AG20443 (cell line): ENCODE data around the gene BLTP3A.

Experiments
- DNase-seq: peaks from one replicate; pipeline ENCODE4 v3.0.0; 2012; ENCODE audit warnings: low spot score, mixed read lengths

The BLTP3A gene

GRCh38 chr6:34829137-34829536, 37.3 kb downstream of the BLTP3A start:
- DNase-seq: no peak

DNA sequence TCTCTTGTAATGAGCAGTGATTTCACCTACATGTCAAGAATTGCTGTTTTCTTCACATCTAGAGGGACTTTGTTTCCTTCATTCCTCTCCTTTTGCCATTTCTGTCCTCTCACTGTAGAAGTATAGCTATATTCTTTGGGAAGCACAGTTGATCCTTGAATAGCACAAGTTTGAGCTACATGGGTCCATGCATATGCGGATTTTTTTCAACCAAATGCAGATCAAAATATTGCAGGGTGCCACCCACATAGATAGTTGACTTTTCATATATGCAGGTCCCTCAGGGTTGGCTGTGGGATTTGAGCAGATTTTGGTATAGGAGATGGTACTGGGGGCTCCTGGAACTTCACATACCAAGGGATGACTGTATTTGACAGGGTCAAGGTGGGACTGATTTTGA, 41.1 kb downstream of the BLTP3A start:
- DNase-seq: no peak

GRCh38 chr6:34834789-34835518, 43.1 kb downstream of the BLTP3A start:
- peak; percentile 39 for DNase-seq

- DNase-seq: no peak
These were observed 44.1 kb downstream of the BLTP3A start for GRCh38 chr6:34836008-34836407.

DNA sequence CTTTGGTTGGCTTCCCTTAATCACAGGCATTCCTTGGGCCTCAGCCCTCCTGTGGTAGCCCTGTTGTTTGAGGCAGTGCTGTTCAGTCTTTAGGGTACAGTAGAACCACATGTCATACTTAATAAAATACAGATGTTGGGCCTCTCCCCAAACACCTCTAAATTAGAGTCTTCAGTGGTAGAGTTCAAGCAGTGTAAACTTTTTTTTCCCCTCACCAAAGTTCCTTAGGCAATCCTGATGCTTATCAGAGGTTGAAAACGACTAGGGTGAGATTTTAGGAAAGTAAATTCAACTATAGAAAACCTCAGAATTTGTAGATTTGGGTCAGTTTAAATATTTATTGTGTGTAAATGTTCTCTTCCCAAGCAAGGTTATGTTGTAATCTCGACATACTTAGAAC, 44.6 kb downstream of the BLTP3A start:
- no peak for DNase-seq

DNA sequence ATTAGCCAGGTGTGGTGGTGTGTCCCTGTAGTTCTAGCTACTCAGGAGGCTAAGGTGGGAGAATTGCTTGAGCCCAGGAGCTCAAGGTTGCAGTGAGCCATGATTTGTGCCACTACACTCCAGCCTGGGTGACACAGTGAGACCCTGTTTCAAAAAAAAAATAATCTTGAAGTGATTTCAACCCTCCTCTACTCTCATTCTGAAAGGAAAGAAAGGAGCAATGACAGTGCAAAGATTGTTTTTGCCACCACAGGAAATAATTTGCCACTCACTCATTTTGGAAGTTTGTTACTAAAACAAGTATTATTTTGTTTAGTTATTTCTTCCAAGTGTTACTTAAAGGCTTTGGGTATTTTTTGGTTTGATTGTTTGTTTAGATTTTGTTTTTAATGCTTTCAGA, 45.6 kb downstream of the BLTP3A start:
- no peak for DNase-seq

DNA sequence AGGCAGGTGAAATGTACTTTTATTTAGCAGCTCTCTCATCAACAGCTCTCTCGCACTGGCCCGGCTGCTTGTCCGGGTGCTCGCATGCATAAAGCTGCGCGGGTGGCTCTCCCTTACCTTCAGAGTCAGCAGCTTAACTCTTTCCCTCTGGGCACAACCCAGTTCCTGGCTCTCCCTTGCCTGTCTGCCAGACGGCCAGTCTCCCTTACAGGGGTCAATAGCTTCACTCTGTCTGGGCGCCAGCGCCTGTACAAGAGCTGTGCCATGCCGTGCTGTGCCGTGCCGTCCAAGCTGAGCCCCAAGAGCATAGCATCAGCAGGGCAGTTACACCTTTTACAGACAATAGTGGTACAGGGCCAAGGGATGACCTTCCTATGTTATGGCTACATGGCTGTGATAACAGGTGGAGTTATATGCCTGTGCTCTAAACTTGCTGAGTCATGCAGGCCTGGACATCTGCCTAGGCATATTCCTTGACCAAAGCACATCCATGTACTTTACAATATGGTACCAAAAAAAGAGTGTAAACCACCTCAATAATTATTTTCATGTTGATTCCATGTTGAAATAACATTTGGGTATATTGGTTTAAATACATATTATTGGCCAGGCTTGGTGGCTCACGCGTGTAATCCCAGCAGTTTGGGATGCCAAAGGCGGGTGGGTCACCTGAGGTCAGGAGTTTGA, 47.9 kb downstream of the BLTP3A start:
- no peak for DNase-seq
